Astrocyte (in vitro differentiated cells and primary cell): ENCODE measurements around the gene KIF7.

Source experiments
- CTCF ChIP-seq: IDR thresholded peaks from 2 replicates; pipeline ENCODE4 v1.5.1; 2011; ENCODE audit warnings: low read depth, mild to moderate bottlenecking, inconsistent platforms, low read length, moderate library complexity; ENCODE audit not compliant: insufficient read depth
- EZH2 ChIP-seq: IDR thresholded peaks from 2 replicates; pipeline ENCODE4 v1.6.1; 2012; ENCODE audit warnings: mild to moderate bottlenecking, low read length, inconsistent platforms; ENCODE audit not compliant: insufficient read depth

GRCh38 chr15:89673165-89673512 is 17.9 kb upstream of the KIF7 start:
- TF ChIP-seq CTCF (peak; percentile 34), EZH2 (no peak)
